ENCODE results near the gene GPR180. TPM values are rescaled to one million over a fixed set of nuclear protein-coding genes. Genes with fewer than 3 reads are reported as not detected.

Gene GPR180
- total RNA-seq = 9.2 and 9.4 TPM in 2 replicates

DNA sequence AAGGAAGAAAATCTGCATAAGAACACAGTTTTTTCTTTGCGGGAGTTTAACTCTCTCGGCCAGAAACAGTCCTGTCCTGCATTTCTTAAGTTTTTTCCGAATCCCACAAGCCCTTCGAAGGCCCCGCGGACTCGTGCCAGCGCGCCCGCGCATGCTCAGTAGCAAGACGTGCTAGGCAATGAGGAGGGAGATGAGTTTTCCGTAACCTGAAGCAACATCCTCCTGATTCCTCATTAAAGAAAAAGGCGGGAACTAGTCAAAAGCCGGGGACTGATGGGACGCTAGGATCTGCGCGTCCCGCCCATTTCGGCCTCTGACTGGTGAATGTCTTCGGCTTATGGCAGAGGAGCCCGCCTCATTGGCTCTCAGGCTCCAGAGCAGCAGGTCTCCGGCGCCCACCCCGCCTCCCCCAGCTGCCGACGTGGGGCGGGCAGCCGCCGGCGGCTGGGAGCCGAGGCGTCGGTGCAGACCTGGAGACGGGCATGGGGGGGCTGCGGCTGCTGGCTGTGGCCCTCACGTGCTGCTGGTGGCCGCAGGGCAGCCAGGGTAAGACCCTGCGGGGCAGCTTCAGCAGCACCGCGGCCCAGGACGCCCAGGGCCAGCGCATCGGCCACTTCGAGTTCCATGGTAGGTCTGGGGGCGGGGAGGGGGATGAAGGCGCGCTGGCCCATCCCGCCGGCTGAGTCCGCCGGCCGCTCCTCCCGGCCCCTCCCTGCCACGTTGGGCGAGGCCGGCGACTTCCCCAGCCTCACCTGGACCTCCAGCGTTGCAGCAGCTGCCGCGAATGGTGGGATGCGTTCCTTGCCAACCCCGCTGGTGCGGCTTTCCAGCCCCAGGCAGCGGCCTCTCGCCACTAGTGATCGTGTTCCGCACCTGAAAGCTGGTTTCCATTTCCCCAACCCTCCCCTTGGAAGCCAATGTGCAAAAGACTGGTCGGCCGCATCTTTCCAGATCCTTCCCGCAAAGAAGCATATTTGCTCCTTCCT, at the start of gene GPR180:
GPR180 (plus strand) TSS at position 412 of the 986 bp plus-strand sequence; CDS start at position 483, 71 bp downstream.
- H3K27ac Mint-ChIP-seq = peak within 1 kb of the TSS; percentile 55
- H3K4me1 Mint-ChIP-seq (ENCODE audit: low read depth) = peaks cover 24% of the 10 kb centered on the region
- H3K9me3 Mint-ChIP-seq = peaks cover 6% of the 10 kb centered on the region
- H3K4me3 Mint-ChIP-seq (ENCODE audit: low read depth) = peak within 1 kb of the TSS; percentile 79
- DNase-seq (ENCODE audit: low spot score) = peak; percentile 89
- peaks cover 23% of the 10 kb centered on the region for H3K36me3 Mint-ChIP-seq (ENCODE audit: low read depth)
- H3K27me3 Mint-ChIP-seq (ENCODE audit: low read depth) = no peaks in the 10 kb centered on the region
- intact Hi-C loops (cut with micrococcal nuclease) = loop anchor here (1.0 to 5.0 kb wide), 3 partner anchors 52 to 182 kb away; no protein-coding TSS in a partner anchor

DNA sequence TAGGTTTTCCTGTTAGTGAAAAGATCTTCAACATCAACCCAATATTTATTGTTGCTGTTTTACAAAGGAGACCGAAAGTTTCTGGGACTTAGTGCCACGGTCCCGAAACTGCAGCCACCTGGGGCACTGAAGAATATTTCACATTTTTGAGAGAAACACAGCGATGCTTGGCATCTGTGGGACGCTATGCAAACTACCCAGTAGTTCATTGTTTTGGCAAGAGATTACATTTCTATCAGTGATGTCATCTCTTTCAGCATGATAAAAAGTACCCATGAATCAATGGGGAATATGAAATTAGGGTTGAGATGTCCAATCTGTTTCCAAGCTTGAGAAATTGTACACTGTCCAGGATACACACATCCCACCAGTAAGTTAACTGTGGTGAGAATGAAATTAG, 49.6 kb upstream of the GPR180 start:
- H3K4me3 Mint-ChIP-seq (ENCODE audit: low read depth) = no peak overlapping the region
- no peaks in the 10 kb centered on the region for H3K9me3 Mint-ChIP-seq
- DNase-seq (ENCODE audit: low spot score) = no peak
- H3K27me3 Mint-ChIP-seq (ENCODE audit: low read depth) = peaks cover 4% of the 10 kb centered on the region
- no peak overlapping the region for H3K27ac Mint-ChIP-seq
- H3K36me3 Mint-ChIP-seq (ENCODE audit: low read depth) = no peaks in the 10 kb centered on the region
- H3K4me1 Mint-ChIP-seq (ENCODE audit: low read depth) = peaks cover 12% of the 10 kb centered on the region
- intact Hi-C loops (cut with micrococcal nuclease) = no loop called here

DNA sequence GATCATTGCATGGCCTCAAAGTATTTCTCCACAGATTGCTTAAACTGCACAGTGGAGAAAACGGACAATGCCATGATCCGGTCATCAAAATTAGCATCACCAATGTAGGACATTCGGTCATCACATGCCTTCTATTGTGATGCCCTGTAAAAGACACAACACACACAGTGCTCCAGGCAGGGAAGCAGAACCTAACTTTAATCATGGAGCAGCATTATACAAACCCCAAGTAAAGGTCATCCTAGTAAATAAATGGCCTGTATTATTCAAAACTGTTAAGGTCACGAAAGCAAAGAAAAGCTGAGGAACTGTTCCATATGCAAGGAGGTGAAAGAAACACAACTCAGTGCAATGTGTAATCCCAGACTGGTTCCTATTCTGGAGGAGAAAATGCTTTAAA, 47.9 kb upstream of the GPR180 start:
- no peaks in the 10 kb centered on the region for H3K9me3 Mint-ChIP-seq
- H3K4me3 Mint-ChIP-seq (ENCODE audit: low read depth) = no peak overlapping the region
- H3K4me1 Mint-ChIP-seq (ENCODE audit: low read depth) = peaks cover 10% of the 10 kb centered on the region
- H3K27me3 Mint-ChIP-seq (ENCODE audit: low read depth) = peaks cover 4% of the 10 kb centered on the region
- H3K36me3 Mint-ChIP-seq (ENCODE audit: low read depth) = peaks cover 4% of the 10 kb centered on the region
- no peak for DNase-seq (ENCODE audit: low spot score)
- intact Hi-C loops (cut with micrococcal nuclease) = no loop called here
- H3K27ac Mint-ChIP-seq = no peak overlapping the region

GRCh38 chr13:94556041-94556440, 45.6 kb upstream of the GPR180 start:
- DNase-seq (ENCODE audit: low spot score) = no peak
- H3K9me3 Mint-ChIP-seq = no peaks in the 10 kb centered on the region
- H3K27ac Mint-ChIP-seq = no peak overlapping the region
- H3K36me3 Mint-ChIP-seq (ENCODE audit: low read depth) = peaks cover 12% of the 10 kb centered on the region
- no peak overlapping the region for H3K4me3 Mint-ChIP-seq (ENCODE audit: low read depth)
- H3K4me1 Mint-ChIP-seq (ENCODE audit: low read depth) = peaks cover 17% of the 10 kb centered on the region
- peaks cover 3% of the 10 kb centered on the region for H3K27me3 Mint-ChIP-seq (ENCODE audit: low read depth)
- intact Hi-C loops (cut with micrococcal nuclease) = no loop called here

DNA sequence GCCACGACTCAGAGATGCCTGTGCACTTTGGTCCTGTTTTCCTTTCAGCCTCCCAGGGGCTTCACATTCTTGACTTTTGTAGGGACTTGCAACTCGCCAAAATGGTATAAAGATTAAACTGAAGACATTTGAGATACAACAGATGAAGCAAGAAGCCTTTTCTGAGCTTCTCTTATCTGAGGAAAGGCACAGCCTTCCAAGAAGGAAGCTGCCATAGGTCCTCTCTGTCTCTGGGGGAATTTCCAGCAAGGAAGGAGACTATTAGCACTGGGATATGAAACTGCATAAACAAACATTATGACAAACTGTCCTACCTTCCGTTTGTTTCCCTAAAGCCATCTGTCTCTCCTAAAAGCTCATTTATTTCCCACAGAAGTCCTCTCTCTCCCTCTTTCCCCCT, 45.0 kb upstream of the GPR180 start:
- Mint-ChIP-seq H3K36me3 (ENCODE audit: low read depth) (peaks cover 12% of the 10 kb centered on the region), H3K9me3 (no peaks in the 10 kb centered on the region), H3K4me3 (ENCODE audit: low read depth) (no peak overlapping the region), H3K27me3 (ENCODE audit: low read depth) (no peaks in the 10 kb centered on the region), H3K27ac (no peak overlapping the region), H3K4me1 (ENCODE audit: low read depth) (peaks cover 17% of the 10 kb centered on the region)
- no peak for DNase-seq (ENCODE audit: low spot score)
- intact Hi-C loops (cut with micrococcal nuclease) = no loop called here

GRCh38 chr13:94557684-94558235, 43.9 kb upstream of the GPR180 start:
- intact Hi-C loops (cut with micrococcal nuclease) = loop anchor here (1.0 kb wide), 1 partner anchor 8 kb away; no protein-coding TSS in a partner anchor
- Mint-ChIP-seq H3K27ac (no peak overlapping the region), H3K4me3 (ENCODE audit: low read depth) (no peak overlapping the region), H3K9me3 (no peaks in the 10 kb centered on the region), H3K36me3 (ENCODE audit: low read depth) (peaks cover 17% of the 10 kb centered on the region), H3K27me3 (ENCODE audit: low read depth) (no peaks in the 10 kb centered on the region), H3K4me1 (ENCODE audit: low read depth) (peaks cover 17% of the 10 kb centered on the region)
- no peak for DNase-seq (ENCODE audit: low spot score)

DNA sequence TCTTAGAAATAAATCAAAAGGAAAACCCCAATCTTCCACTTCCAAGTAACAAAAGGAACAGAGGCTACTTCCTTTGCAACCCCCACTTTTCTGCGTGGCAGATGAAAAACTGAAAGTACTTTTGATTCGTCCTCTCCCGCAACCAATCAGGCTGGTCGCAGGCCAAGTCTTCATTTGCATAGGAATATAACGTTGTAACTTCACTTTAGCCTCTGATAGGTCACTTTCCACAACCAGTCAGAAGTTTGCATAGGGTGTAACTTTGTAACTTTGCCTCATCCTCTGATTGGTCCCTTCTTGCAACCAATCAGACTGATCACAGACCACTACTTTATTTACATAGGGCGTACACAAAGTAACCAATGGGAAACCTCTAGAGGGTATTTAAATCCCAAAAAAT, 42.9 kb upstream of the GPR180 start:
- Mint-ChIP-seq H3K27me3 (ENCODE audit: low read depth) (no peaks in the 10 kb centered on the region), H3K4me3 (ENCODE audit: low read depth) (peak overlapping the region; percentile 15), H3K4me1 (ENCODE audit: low read depth) (peaks cover 17% of the 10 kb centered on the region), H3K36me3 (ENCODE audit: low read depth) (peaks cover 17% of the 10 kb centered on the region), H3K27ac (no peak overlapping the region), H3K9me3 (no peaks in the 10 kb centered on the region)
- peak; percentile 20 for DNase-seq (ENCODE audit: low spot score)
- intact Hi-C loops (cut with micrococcal nuclease) = loop anchor here (1.0 kb wide), 1 partner anchor 9 kb away; no protein-coding TSS in a partner anchor

GRCh38 chr13:94559222-94559795, 42.3 kb upstream of the GPR180 start:
- Mint-ChIP-seq H3K4me3 (ENCODE audit: low read depth) (no peak overlapping the region), H3K27ac (no peak overlapping the region), H3K9me3 (no peaks in the 10 kb centered on the region), H3K27me3 (ENCODE audit: low read depth) (no peaks in the 10 kb centered on the region), H3K4me1 (ENCODE audit: low read depth) (peaks cover 17% of the 10 kb centered on the region), H3K36me3 (ENCODE audit: low read depth) (peaks cover 17% of the 10 kb centered on the region)
- intact Hi-C loops (cut with micrococcal nuclease) = no loop called here
- DNase-seq (ENCODE audit: low spot score) = no peak

- Mint-ChIP-seq H3K36me3 (ENCODE audit: low read depth) (peaks cover 21% of the 10 kb centered on the region), H3K9me3 (no peaks in the 10 kb centered on the region), H3K4me1 (ENCODE audit: low read depth) (peaks cover 17% of the 10 kb centered on the region), H3K27me3 (ENCODE audit: low read depth) (no peaks in the 10 kb centered on the region), H3K27ac (no peak overlapping the region), H3K4me3 (ENCODE audit: low read depth) (no peak overlapping the region)
- no peak for DNase-seq (ENCODE audit: low spot score)
- intact Hi-C loops (cut with micrococcal nuclease) = no loop called here
These were observed 41.5 kb upstream of the GPR180 start for GRCh38 chr13:94560116-94560515.

GRCh38 chr13:94561126-94561525, 40.5 kb upstream of the GPR180 start:
- Mint-ChIP-seq H3K4me3 (ENCODE audit: low read depth) (no peak overlapping the region), H3K4me1 (ENCODE audit: low read depth) (peaks cover 17% of the 10 kb centered on the region), H3K27ac (no peak overlapping the region), H3K9me3 (no peaks in the 10 kb centered on the region), H3K36me3 (ENCODE audit: low read depth) (peaks cover 23% of the 10 kb centered on the region), H3K27me3 (ENCODE audit: low read depth) (no peaks in the 10 kb centered on the region)
- intact Hi-C loops (cut with micrococcal nuclease) = no loop called here
- no peak for DNase-seq (ENCODE audit: low spot score)

GRCh38 chr13:94567581-94567980, 34.1 kb upstream of the GPR180 start:
- DNase-seq (ENCODE audit: low spot score) = no peak
- no peaks in the 10 kb centered on the region for H3K9me3 Mint-ChIP-seq
- peaks cover 47% of the 10 kb centered on the region for H3K36me3 Mint-ChIP-seq (ENCODE audit: low read depth)
- H3K4me1 Mint-ChIP-seq (ENCODE audit: low read depth) = no peaks in the 10 kb centered on the region
- intact Hi-C loops (cut with micrococcal nuclease) = no loop called here
- no peak overlapping the region for H3K4me3 Mint-ChIP-seq (ENCODE audit: low read depth)
- no peaks in the 10 kb centered on the region for H3K27me3 Mint-ChIP-seq (ENCODE audit: low read depth)
- H3K27ac Mint-ChIP-seq = no peak overlapping the region

DNA sequence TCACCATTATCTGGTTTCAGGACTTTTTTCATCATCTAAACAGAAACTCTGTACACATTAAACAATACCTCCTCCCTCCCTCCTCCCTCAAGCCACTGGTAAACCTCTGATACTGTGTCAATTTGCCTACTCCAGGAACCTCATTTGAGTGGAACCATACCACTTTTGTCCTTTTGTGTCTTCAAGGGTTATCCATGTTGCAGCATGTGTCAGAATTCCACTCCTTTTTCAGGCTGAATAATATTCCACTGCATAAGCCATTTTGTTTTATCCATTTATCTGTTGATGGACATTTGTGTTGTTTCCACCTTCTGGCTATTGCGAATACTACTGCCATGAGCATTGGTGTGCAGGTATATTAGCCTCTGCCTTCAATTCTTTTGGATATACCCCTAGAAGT, 33.2 kb upstream of the GPR180 start:
- no peaks in the 10 kb centered on the region for H3K9me3 Mint-ChIP-seq
- H3K4me1 Mint-ChIP-seq (ENCODE audit: low read depth) = no peaks in the 10 kb centered on the region
- no peaks in the 10 kb centered on the region for H3K27me3 Mint-ChIP-seq (ENCODE audit: low read depth)
- DNase-seq (ENCODE audit: low spot score) = no peak
- H3K4me3 Mint-ChIP-seq (ENCODE audit: low read depth) = no peak overlapping the region
- peaks cover 55% of the 10 kb centered on the region for H3K36me3 Mint-ChIP-seq (ENCODE audit: low read depth)
- H3K27ac Mint-ChIP-seq = no peak overlapping the region
- intact Hi-C loops (cut with micrococcal nuclease) = no loop called here

- peaks cover 61% of the 10 kb centered on the region for H3K36me3 Mint-ChIP-seq (ENCODE audit: low read depth)
- no peak for DNase-seq (ENCODE audit: low spot score)
- H3K4me3 Mint-ChIP-seq (ENCODE audit: low read depth) = no peak overlapping the region
- no peaks in the 10 kb centered on the region for H3K27me3 Mint-ChIP-seq (ENCODE audit: low read depth)
- H3K9me3 Mint-ChIP-seq = no peaks in the 10 kb centered on the region
- no peaks in the 10 kb centered on the region for H3K4me1 Mint-ChIP-seq (ENCODE audit: low read depth)
- H3K27ac Mint-ChIP-seq = no peak overlapping the region
- intact Hi-C loops (cut with micrococcal nuclease) = no loop called here
These were observed 32.0 kb upstream of the GPR180 start for GRCh38 chr13:94569615-94570014.

Data from activated T-helper 2 cell treated with anti-CD3 and anti-CD28 coated beads, Interferon-gamma antibody, Interleukin-2, Interleukin-4, amounts not matched to agents 10 μg/mL and 5 μg/mL and 100 μg/mL, durations not matched to agents 14 hours and 24 hours and 36 hours (primary cell).